ENCODE measurements around the gene TFAP2A.

TFAP2A gene

GRCh38 chr6:10414756-10415616, at the start of gene TFAP2A:
Gene TFAP2A (minus strand): TSS chr6:10415074. CDS start chr6:10414991, 83 bp downstream.
- CTCF ChIA-PET, result interaction anchor here (0.9 to 4.0 kb wide), 11 partner anchors 8 to 1432 kb away, joined by 3 to 47 read pairs (median 4); no protein-coding TSS in a partner anchor
- peak within 1 kb of the TSS; percentile 62 for H3K4me3 ChIP-seq (ENCODE audit: low read depth, low read length)
- TF ChIP-seq CTCF (IDR thresholded peaks at IDR 0.05; ENCODE audit: insufficient read depth, low read length, missing control alignments), result peak; percentile 43
- no peak for DNase-seq (ENCODE audit: low read depth, low spot score)
- POLR2A ChIA-PET, result interaction anchor here (0.5 to 2.3 kb wide), 3 partner anchors 11 to 767 kb away, joined by 3 to 7 read pairs (median 3); no protein-coding TSS in a partner anchor

GRCh38 chr6:10463491-10464481, 48.9 kb upstream of the TFAP2A start:
- ChIA-PET POLR2A (no interaction called here), CTCF (interaction anchor here (1.1 to 5.1 kb wide), 3 partner anchors 9 to 16 kb away, joined by 3 to 35 read pairs (median 3); no protein-coding TSS in a partner anchor)
- no peak for TF ChIP-seq CTCF (IDR thresholded peaks at IDR 0.05; ENCODE audit: insufficient read depth, low read length, missing control alignments)
- H3K4me3 ChIP-seq (ENCODE audit: low read depth, low read length), result no peak overlapping the region
- no peak for DNase-seq (ENCODE audit: low read depth, low spot score)

- no peak overlapping the region for H3K4me3 ChIP-seq (ENCODE audit: low read depth, low read length)
- ChIA-PET CTCF (interaction anchor here (5.1 kb wide), 1 partner anchor 17 kb away, joined by 35 read pairs; no protein-coding TSS in a partner anchor), POLR2A (no interaction called here)
- DNase-seq (ENCODE audit: low read depth, low spot score), result no peak
- no peak for TF ChIP-seq CTCF (IDR thresholded peaks at IDR 0.05; ENCODE audit: insufficient read depth, low read length, missing control alignments)
Measured at GRCh38 chr6:10463040-10463439, 48.2 kb upstream of the TFAP2A start.

GRCh38 chr6:10461850-10462249, 47.0 kb upstream of the TFAP2A start:
- POLR2A ChIA-PET, result no interaction called here

GRCh38 chr6:10460096-10460495, 45.2 kb upstream of the TFAP2A start:
- no peak for DNase-seq (ENCODE audit: low read depth, low spot score)
- no peak overlapping the region for H3K4me3 ChIP-seq (ENCODE audit: low read depth, low read length)
- POLR2A ChIA-PET, result no interaction called here
- CTCF ChIA-PET, result interaction anchor here (0.9 kb wide), 1 partner anchor 18 kb away, joined by 3 read pairs; no protein-coding TSS in a partner anchor
- TF ChIP-seq CTCF (IDR thresholded peaks at IDR 0.05; ENCODE audit: insufficient read depth, low read length, missing control alignments), result no peak

More at GRCh38 chr6:10461850-10462249, 47.0 kb upstream of the TFAP2A start:
- H3K4me3 ChIP-seq (ENCODE audit: low read depth, low read length), result no peak overlapping the region
- DNase-seq (ENCODE audit: low read depth, low spot score), result no peak
- CTCF ChIA-PET, result interaction anchor here (5.1 kb wide), 1 partner anchor 18 kb away, joined by 35 read pairs; no protein-coding TSS in a partner anchor
- TF ChIP-seq CTCF (IDR thresholded peaks at IDR 0.05; ENCODE audit: insufficient read depth, low read length, missing control alignments), result no peak
